BLaER1 (cell line): ENCODE data around the gene TMEM59L.
A peak's percentile ranks its signal among the peaks of the same experiment; 100 is the strongest.

Experiments used
- H3K27ac ChIP-seq: shearing (Covaris generic); formaldehyde crosslinking; 2 replicates; pipeline ENCODE4 v1.8.1; 2022
- H3K27me3 ChIP-seq: shearing (Covaris generic); formaldehyde crosslinking; 2 replicates; pipeline ENCODE4 v1.8.1; 2022
- H3K36me3 ChIP-seq: shearing (Covaris generic); formaldehyde crosslinking; 2 replicates; pipeline ENCODE4 v1.8.1; 2022
- H3K4me1 ChIP-seq: shearing (Covaris generic); formaldehyde crosslinking; 2 replicates; pipeline ENCODE4 v1.8.1; 2022
- H3K4me2 ChIP-seq: shearing (Covaris generic); formaldehyde crosslinking; 2 replicates; pipeline ENCODE4 v1.8.1; 2022
- H3K4me3 ChIP-seq: shearing (Covaris generic); formaldehyde crosslinking; 2 replicates; pipeline ENCODE4 v1.8.1; 2022
- H3K9ac ChIP-seq: shearing (Covaris generic); formaldehyde crosslinking; 2 replicates; pipeline ENCODE4 v1.8.1; 2022
- H3K9me3 ChIP-seq: shearing (Covaris generic); formaldehyde crosslinking; 2 replicates; pipeline ENCODE4 v1.8.1; 2022
- H4K20me1 ChIP-seq: shearing (Covaris generic); formaldehyde crosslinking; 2 replicates; pipeline ENCODE4 v1.8.1; 2022
- Cebpa-rat ChIP-seq: shearing (Covaris generic); IDR thresholded peaks from 2 replicates; pipeline ENCODE4 v1.8.1; 2022

The TMEM59L gene

DNA sequence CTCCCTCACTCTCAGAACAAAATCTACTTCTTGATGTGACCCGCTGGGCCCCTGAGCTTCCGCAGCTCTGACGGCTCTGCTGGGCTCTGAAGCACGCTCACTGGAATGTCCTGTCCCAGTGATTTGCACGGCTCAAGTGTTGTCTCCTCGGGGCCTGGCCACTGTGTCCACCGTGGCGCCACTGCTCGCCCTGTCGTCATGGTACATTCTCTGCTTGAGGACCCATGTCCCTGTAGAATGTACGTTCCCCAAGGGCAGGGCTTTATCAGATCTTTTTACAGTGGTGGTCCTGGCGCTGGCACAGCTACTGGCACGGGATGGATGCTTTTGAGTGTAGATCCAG is 36.3 kb downstream of the TMEM59L start:
- H3K27ac ChIP-seq, result peak overlapping the region; percentile 61
- peaks cover 89% of the 10 kb centered on the region for H4K20me1 ChIP-seq
- TF ChIP-seq Cebpa-rat, result no peak
- H3K9me3 ChIP-seq, result no peaks in the 10 kb centered on the region
- peak overlapping the region; percentile 98 for H3K4me2 ChIP-seq
- H3K9ac ChIP-seq, result peak overlapping the region; percentile 63; the same call in 1 of the 2 replicates
- H3K4me1 ChIP-seq, result peaks cover 87% of the 10 kb centered on the region
- no peaks in the 10 kb centered on the region for H3K36me3 ChIP-seq
- no peaks in the 10 kb centered on the region for H3K27me3 ChIP-seq
- peak overlapping the region; percentile 51 for H3K4me3 ChIP-seq

DNA sequence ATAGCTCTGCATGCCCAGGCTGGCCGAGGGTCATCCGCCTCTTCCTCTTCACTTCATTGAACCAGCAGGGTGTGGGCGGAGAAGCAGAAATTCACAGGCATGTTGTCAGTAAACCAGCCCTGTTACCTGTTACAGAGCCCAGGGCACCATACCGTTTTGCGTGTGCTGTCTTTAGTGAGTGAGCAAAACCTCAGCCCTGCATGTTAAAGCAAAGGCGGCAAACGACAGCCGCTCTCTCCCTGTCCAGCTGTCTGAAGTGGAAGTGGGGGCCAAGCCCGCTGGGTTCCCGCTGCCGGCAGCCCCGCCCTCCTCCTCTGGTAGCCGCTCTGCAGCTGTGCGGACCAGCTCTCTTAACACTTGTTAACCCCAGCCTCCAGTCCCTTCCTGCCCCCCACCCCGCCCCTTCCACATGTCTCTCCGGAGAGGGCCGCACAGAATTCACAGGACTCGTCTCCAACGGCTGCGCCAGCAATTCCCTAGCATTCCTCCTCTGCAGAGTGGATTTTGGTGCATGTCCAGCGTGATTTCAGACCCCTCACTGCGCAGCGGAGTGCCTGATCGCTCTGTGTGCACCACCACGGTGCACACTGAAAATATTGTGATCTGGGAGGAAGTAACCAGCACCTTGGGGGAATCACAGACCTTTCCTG is 36.8 kb downstream of the TMEM59L start:
- peak overlapping the region; percentile 63 for H3K9ac ChIP-seq
- H3K4me3 ChIP-seq, result peak overlapping the region; percentile 51
- peaks cover 81% of the 10 kb centered on the region for H3K4me1 ChIP-seq
- TF ChIP-seq Cebpa-rat, result no peak
- H3K27me3 ChIP-seq, result no peaks in the 10 kb centered on the region
- peak overlapping the region; percentile 98 for H3K4me2 ChIP-seq
- no peaks in the 10 kb centered on the region for H3K36me3 ChIP-seq
- peaks cover 84% of the 10 kb centered on the region for H4K20me1 ChIP-seq
- H3K9me3 ChIP-seq, result no peaks in the 10 kb centered on the region
- H3K27ac ChIP-seq, result peak overlapping the region; percentile 76

DNA sequence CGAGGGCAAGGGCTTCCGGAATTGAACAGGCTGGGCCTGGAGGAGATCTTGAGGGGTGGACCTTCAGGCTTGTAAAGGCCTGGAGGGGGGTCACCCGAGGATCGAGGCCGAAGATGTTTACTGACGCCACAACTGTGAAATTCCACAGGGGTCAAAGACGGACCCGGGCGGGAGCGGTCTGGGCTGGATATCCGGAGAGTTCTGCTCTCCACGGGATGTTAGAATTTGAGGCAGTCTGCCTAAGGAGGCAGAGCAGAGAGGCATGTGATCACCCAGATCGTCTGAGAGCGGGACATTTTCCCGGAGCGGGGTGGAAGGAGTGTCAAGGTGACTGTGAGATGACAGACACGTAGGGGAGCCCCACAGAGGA is 37.3 kb downstream of the TMEM59L start:
- peak overlapping the region; percentile 51 for H3K4me3 ChIP-seq
- no peaks in the 10 kb centered on the region; the same call in 1 of the 2 replicates for H3K36me3 ChIP-seq
- peaks cover 84% of the 10 kb centered on the region for H4K20me1 ChIP-seq
- H3K27me3 ChIP-seq, result no peaks in the 10 kb centered on the region
- H3K4me1 ChIP-seq, result peaks cover 76% of the 10 kb centered on the region
- H3K9me3 ChIP-seq, result no peaks in the 10 kb centered on the region
- H3K9ac ChIP-seq, result peak overlapping the region; percentile 57
- peak overlapping the region; percentile 76 for H3K27ac ChIP-seq
- TF ChIP-seq Cebpa-rat, result no peak
- H3K4me2 ChIP-seq, result peak overlapping the region; percentile 98

DNA sequence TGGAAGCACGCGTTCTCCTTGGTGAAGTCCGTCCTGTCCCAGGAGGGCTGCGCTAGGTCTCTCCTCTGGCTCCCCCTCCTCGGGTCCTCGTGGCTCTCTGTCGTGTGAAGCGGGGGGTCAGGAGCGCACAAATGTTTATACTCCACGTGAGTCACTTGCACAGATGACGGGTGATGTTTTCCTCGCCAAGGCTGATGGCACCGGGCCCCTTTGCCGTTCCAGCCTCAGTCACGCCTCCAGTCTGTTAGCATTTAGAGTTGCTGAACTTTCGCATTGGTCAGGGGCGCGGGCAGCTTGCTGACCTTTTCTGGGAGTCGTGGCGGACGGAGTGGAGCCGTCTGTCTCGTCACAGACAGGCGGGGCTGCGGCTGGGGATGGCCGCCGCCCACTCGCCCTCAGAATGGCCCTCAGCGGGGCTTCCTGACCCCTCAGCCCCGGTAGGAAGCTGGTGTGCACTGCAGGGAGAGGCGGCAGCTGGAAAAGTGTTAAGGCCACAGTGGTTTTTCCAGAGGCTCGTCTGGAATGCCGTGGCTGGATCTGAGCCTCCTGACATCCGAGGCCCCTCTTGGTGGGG is 37.9 kb downstream of the TMEM59L start:
- Histone ChIP-seq H3K27ac (peak overlapping the region; percentile 76), H3K9ac (peak overlapping the region; percentile 57; the same call in 1 of the 2 replicates), H3K9me3 (no peaks in the 10 kb centered on the region), H3K4me2 (peak overlapping the region; percentile 98), H4K20me1 (peaks cover 84% of the 10 kb centered on the region), H3K36me3 (no peaks in the 10 kb centered on the region; the same call in 1 of the 2 replicates), H3K4me3 (peak overlapping the region; percentile 51; the same call in 1 of the 2 replicates), H3K27me3 (no peaks in the 10 kb centered on the region), H3K4me1 (peaks cover 73% of the 10 kb centered on the region)
- TF ChIP-seq Cebpa-rat, result no peak

DNA sequence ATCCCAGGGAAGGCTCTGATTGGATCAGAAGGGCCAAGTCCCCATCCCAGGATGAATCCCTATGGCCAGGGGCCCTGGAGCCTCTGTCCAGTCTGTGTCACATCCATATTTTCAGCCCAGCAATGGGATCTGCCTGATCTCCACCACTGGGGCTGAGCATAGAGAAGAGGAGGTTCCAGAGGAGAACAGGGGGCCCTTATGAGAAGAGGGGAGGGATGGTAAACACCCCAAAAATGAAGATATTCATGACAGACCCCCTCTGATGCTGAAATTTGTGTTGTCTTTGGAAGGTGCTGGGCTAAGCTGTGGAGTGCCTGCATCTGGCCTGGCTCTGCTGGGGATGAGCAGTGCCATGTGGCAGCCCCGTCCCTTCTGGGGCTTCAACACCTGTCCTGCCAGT is 38.6 kb downstream of the TMEM59L start:
- H3K36me3 ChIP-seq, result no peaks in the 10 kb centered on the region; the same call in 1 of the 2 replicates
- peaks cover 84% of the 10 kb centered on the region for H4K20me1 ChIP-seq

DNA sequence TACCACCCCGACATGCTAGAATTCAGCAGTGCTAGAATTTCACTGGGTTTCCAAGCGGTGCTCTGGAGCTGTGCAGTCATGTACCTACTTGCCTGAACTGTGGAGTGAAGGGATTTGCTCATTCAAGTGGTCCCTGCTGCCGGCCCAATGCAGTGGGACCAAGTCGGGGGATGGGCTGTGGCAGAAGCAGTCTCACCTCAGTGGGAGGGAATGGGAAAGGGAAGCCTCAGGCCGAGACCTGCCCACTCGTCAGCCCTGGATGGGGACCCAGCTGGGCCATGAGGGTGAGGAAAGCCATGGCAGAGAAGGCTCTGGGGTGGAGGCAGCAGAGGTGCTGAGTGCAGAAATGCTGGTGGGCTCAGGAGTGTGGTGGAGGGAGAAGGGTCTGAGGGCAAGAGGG is 39.1 kb downstream of the TMEM59L start:
- no peak overlapping the region; the same call in 1 of the 2 replicates for H3K27ac ChIP-seq
- no peaks in the 10 kb centered on the region for H3K9me3 ChIP-seq
- peak overlapping the region; percentile 98 for H3K4me2 ChIP-seq
- no peak for TF ChIP-seq Cebpa-rat
- peaks cover 72% of the 10 kb centered on the region for H3K4me1 ChIP-seq
- H3K9ac ChIP-seq, result no peak overlapping the region
- H3K4me3 ChIP-seq, result no peak overlapping the region
- no peaks in the 10 kb centered on the region; the same call in 1 of the 2 replicates for H3K36me3 ChIP-seq
- peaks cover 83% of the 10 kb centered on the region for H4K20me1 ChIP-seq
- no peaks in the 10 kb centered on the region for H3K27me3 ChIP-seq

More for the DNA sequence above, 38.6 kb downstream of the TMEM59L start:
- Histone ChIP-seq H3K9ac (no peak overlapping the region), H3K27ac (no peak overlapping the region; the same call in 1 of the 2 replicates), H3K27me3 (no peaks in the 10 kb centered on the region), H3K4me3 (no peak overlapping the region), H3K4me1 (peaks cover 73% of the 10 kb centered on the region), H3K9me3 (no peaks in the 10 kb centered on the region), H3K4me2 (peak overlapping the region; percentile 98)
- no peak for TF ChIP-seq Cebpa-rat

DNA sequence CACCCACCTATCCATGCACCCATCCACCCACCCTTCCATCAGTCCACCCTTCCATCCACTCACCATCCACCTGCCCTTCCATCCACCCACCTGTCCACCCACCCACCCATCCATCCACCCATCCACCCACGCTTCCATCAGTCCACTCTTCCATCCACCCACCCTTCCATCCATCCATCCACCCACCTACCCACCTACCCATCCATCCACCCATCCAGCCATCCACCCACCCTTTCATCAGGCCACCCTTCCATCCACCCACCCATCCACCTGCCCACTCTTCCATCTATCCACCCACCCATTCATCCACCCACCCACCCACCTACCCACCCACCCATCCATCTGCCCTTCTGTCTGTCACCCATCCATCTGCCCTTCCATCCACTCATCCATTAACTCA is 41.2 kb downstream of the TMEM59L start:
- H3K27me3 ChIP-seq, result no peaks in the 10 kb centered on the region
- no peak for TF ChIP-seq Cebpa-rat
- H3K4me3 ChIP-seq, result no peak overlapping the region
- H3K4me2 ChIP-seq, result no peak overlapping the region
- no peaks in the 10 kb centered on the region for H3K9me3 ChIP-seq
- H3K9ac ChIP-seq, result no peak overlapping the region
- H4K20me1 ChIP-seq, result peaks cover 84% of the 10 kb centered on the region
- H3K36me3 ChIP-seq, result no peaks in the 10 kb centered on the region; the same call in 1 of the 2 replicates
- H3K27ac ChIP-seq, result no peak overlapping the region
- peaks cover 72% of the 10 kb centered on the region for H3K4me1 ChIP-seq

DNA sequence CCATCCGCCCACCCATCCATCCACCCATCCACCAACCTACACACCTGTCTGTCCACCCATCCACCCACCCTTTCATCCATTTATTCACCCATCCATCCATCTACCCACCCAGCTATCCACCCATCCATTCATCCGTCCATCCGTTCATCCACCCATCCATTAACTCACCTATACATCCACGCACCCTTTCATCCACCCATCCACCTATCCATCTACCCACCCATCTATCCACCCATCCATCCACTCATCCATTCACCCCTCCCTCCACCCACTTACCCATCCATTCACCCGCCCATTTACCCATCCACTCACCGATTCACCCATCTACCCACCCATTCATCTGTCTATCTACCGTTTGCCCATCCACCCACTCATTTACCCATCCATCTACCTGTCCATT is 41.8 kb downstream of the TMEM59L start:
- no peak overlapping the region for H3K4me2 ChIP-seq
- H4K20me1 ChIP-seq, result peaks cover 84% of the 10 kb centered on the region
- H3K9me3 ChIP-seq, result no peaks in the 10 kb centered on the region
- no peaks in the 10 kb centered on the region; the same call in 1 of the 2 replicates for H3K36me3 ChIP-seq
- no peak overlapping the region for H3K9ac ChIP-seq
- no peak for TF ChIP-seq Cebpa-rat
- no peak overlapping the region for H3K4me3 ChIP-seq
- H3K27me3 ChIP-seq, result no peaks in the 10 kb centered on the region
- H3K4me1 ChIP-seq, result peaks cover 72% of the 10 kb centered on the region
- H3K27ac ChIP-seq, result no peak overlapping the region

DNA sequence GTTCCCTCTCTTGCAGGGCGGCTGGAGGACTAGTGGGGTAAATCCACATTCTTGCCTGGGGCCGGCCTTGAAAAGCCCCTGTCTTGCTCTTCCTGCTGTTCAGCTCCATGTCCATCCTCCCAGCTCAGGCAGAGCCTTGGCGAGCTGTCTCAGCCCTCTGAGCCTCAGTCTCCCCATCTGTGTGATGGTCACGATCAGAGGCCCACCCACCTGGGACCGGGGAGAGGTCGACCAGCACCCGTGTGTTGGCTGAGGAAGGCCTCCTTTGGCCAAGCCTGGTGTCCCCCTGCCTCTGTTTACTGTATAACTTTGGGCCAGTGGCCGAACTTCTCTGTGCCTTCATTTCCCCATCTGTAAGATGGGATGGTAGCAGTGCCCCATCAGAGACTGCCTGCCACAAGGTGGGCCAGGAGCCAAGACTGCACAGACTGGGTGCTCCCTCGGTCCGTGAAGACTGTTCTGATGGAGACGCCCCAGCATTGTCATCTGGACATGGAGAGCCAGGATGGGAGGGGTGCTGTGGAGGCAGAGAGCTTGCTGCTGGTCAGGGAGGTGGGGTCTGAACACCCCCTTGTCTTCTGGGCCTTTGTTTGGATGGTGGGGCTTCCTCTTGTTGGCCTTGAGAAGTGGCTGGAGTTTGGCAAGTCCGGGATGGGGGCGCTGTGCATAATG is 42.6 kb downstream of the TMEM59L start:
- H3K36me3 ChIP-seq, result no peaks in the 10 kb centered on the region; the same call in 1 of the 2 replicates
- no peak overlapping the region for H3K9ac ChIP-seq
- no peaks in the 10 kb centered on the region for H3K27me3 ChIP-seq
- H3K9me3 ChIP-seq, result no peaks in the 10 kb centered on the region
- no peak overlapping the region for H3K4me3 ChIP-seq
- peaks cover 84% of the 10 kb centered on the region for H4K20me1 ChIP-seq
- H3K27ac ChIP-seq, result no peak overlapping the region
- H3K4me2 ChIP-seq, result 0 out of 2 replicates have a peak overlapping the region, but pooled peaks have one; percentile 37
- H3K4me1 ChIP-seq, result peaks cover 72% of the 10 kb centered on the region
- TF ChIP-seq Cebpa-rat, result no peak
